ENCODE measurements around the gene CNTRL. TPM values are rescaled to one million over a fixed set of nuclear protein-coding genes. Genes with fewer than 3 reads are reported as not detected.

The CNTRL gene
- total and polyA plus RNA-seq, 4 donors, result 1.6 to 8.7 (median 4.4) TPM

- DNase-seq (ENCODE audit: low spot score), result no peak
- TF ChIP-seq HNF4G (IDR thresholded peaks at IDR 0.05), result no peak
- Histone ChIP-seq H3K27me3 (ENCODE audit: control insufficient read depth in 4 of 4, insufficient read depth in 4 of 4, low read length in 3 of 4) (no peaks in the 10 kb centered on the region), H3K4me1 (ENCODE audit: control insufficient read depth in 4 of 4, insufficient read depth in 4 of 4, low read length in 3 of 4) (peaks cover 4 to 10% (median 6%) of the 10 kb centered on the region in 4 donors), H3K36me3 (ENCODE audit: control insufficient read depth in 4 of 4, insufficient read depth in 3 of 4, low read depth in 1 of 4, low read length in 3 of 4) (no peaks in the 10 kb centered on the region), H3K9me3 (ENCODE audit: control insufficient read depth in 4 of 4, low read length in 3 of 4) (no peaks in the 10 kb centered on the region), H3K4me3 (ENCODE audit: low read depth in 1 of 3, low read length in 3 of 3) (no peak overlapping the region), H3K27ac (ENCODE audit: low read depth in 1 of 2, low read length in 2 of 2) (no peak overlapping the region), H3K9ac (ENCODE audit: low read depth in 1 of 2, low read length in 2 of 2) (no peak overlapping the region)
Measured at GRCh38 chr9:121204611-121205010, 129.9 kb downstream of the CNTRL start.

DNA sequence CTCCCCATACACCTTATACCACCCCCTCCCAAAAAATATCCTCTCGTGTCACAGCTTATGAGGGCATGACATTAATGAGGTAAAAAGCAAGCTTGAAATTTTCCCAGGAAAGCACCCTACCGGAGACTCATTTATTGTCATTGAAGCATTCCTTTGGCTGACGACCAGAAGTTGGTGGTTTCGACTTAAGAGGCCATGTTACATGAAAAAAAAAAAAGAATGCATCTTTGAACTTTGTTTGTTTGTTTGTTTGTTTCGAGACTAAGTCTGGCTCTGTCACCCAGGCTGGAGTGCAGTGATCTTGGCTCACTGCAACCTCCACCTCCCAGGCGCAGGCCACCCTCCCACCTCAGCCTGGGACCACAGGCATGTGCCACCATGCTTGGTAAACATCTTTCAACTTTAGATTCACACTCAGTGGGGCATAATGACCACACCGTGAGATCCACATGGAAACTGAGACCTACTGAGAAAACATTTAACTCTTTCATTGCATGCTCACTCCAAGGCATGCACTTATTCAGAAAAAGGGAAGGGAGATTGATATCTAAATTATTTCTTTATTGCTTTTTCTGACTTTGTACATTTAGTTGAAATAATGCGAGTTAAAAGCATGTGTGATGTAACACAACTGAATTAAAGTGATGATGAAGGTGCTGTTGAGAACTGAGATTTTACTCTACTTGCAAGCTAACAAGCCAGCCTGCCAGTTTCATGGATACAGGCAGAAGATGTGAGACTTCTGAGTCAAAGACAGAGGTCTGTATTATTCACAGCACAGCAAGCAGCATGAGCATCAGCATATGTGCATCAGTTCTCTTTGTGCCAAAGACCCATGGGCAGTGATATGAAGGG, 132.0 kb downstream of the CNTRL start:
- Histone ChIP-seq H3K4me3 (ENCODE audit: low read depth in 1 of 3, low read length in 3 of 3) (no peak overlapping the region), H3K4me1 (ENCODE audit: control insufficient read depth in 4 of 4, insufficient read depth in 4 of 4, low read length in 3 of 4) (peaks cover 0 to 5% (median 4%) of the 10 kb centered on the region in 4 donors), H3K36me3 (ENCODE audit: control insufficient read depth in 4 of 4, insufficient read depth in 3 of 4, low read depth in 1 of 4, low read length in 3 of 4) (peaks cover 0 to 3% (median 0%) of the 10 kb centered on the region in 4 donors), H3K27ac (ENCODE audit: low read depth in 1 of 2, low read length in 2 of 2) (no peak overlapping the region), H3K27me3 (ENCODE audit: control insufficient read depth in 4 of 4, insufficient read depth in 4 of 4, low read length in 3 of 4) (no peaks in the 10 kb centered on the region), H3K9ac (ENCODE audit: low read depth in 1 of 2, low read length in 2 of 2) (no peak overlapping the region), H3K9me3 (ENCODE audit: control insufficient read depth in 4 of 4, low read length in 3 of 4) (no peaks in the 10 kb centered on the region)
- no peak for DNase-seq (ENCODE audit: low spot score)
- WGBS, result 82% methylated on average over 8 of the region's 8 CpGs
- no peak for TF ChIP-seq TAF1 (conservative IDR thresholded peaks at IDR 0.05)
- no peak for TF ChIP-seq GABPA (IDR thresholded peaks at IDR 0.05 in 1 of 2, conservative IDR thresholded peaks at IDR 0.05 in 1 of 2)
- TF ChIP-seq, protein P1, sequence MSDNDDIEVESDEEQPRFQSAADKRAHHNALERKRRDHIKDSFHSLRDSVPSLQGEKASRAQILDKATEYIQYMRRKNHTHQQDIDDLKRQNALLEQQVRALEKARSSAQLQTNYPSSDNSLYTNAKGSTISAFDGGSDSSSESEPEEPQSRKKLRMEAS (IDR thresholded peaks at IDR 0.05), result no peak
- TF ChIP-seq NR2F2 (IDR thresholded peaks at IDR 0.05), result no peak
- TF ChIP-seq REST (IDR thresholded peaks at IDR 0.05), result no peak
- TF ChIP-seq FOXA1 (IDR thresholded peaks at IDR 0.05), result no peak
- TF ChIP-seq, protein P2, sequence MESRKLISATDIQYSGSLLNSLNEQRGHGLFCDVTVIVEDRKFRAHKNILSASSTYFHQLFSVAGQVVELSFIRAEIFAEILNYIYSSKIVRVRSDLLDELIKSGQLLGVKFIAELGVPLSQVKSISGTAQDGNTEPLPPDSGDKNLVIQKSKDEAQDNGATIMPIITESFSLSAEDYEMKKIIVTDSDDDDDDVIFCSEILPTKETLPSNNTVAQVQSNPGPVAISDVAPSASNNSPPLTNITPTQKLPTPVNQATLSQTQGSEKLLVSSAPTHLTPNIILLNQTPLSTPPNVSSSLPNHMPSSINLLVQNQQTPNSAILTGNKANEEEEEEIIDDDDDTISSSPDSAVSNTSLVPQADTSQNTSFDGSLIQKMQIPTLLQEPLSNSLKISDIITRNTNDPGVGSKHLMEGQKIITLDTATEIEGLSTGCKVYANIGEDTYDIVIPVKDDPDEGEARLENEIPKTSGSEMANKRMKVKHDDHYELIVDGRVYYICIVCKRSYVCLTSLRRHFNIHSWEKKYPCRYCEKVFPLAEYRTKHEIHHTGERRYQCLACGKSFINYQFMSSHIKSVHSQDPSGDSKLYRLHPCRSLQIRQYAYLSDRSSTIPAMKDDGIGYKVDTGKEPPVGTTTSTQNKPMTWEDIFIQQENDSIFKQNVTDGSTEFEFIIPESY (IDR thresholded peaks at IDR 0.05), result no peak
- TF ChIP-seq FOXA2 (IDR thresholded peaks at IDR 0.05), result no peak
- no peak for TF ChIP-seq EGR1 (IDR thresholded peaks at IDR 0.05; ENCODE audit: low read depth in 2 of 2)
- TF ChIP-seq CTCF (IDR thresholded peaks at IDR 0.05; ENCODE audit: low read depth, low read length, missing input control), result no peak
- no peak for TF ChIP-seq JUND (IDR thresholded peaks at IDR 0.05)
- TF ChIP-seq HNF4A (conservative IDR thresholded peaks at IDR 0.05), result no peak
- TF ChIP-seq RAD21 (IDR thresholded peaks at IDR 0.05), result no peak
- no peak for TF ChIP-seq SP1 (IDR thresholded peaks at IDR 0.05)
- no peak for TF ChIP-seq YY1 (IDR thresholded peaks at IDR 0.05)
- no peak for TF ChIP-seq RXRA (IDR thresholded peaks at IDR 0.05)

Measured in liver (tissue), 9 donors.